ENCODE results near the gene TM6SF1. TPM values are rescaled to one million over a fixed set of nuclear protein-coding genes. Genes with fewer than 3 reads are reported as not detected.

The TM6SF1 gene
- total RNA-seq, 4 donors from 2014 or later: 7.5 to 11.2 (median 9.6) TPM

GRCh38 chr15:83153288-83153687 lies 45.8 kb downstream of the TM6SF1 start:
- TF ChIP-seq, protein P1, sequence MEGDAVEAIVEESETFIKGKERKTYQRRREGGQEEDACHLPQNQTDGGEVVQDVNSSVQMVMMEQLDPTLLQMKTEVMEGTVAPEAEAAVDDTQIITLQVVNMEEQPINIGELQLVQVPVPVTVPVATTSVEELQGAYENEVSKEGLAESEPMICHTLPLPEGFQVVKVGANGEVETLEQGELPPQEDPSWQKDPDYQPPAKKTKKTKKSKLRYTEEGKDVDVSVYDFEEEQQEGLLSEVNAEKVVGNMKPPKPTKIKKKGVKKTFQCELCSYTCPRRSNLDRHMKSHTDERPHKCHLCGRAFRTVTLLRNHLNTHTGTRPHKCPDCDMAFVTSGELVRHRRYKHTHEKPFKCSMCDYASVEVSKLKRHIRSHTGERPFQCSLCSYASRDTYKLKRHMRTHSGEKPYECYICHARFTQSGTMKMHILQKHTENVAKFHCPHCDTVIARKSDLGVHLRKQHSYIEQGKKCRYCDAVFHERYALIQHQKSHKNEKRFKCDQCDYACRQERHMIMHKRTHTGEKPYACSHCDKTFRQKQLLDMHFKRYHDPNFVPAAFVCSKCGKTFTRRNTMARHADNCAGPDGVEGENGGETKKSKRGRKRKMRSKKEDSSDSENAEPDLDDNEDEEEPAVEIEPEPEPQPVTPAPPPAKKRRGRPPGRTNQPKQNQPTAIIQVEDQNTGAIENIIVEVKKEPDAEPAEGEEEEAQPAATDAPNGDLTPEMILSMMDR (IDR thresholded peaks at IDR 0.05): no peak
- TF ChIP-seq EP300 (IDR thresholded peaks at IDR 0.05) (no peak), POLR2A (IDR thresholded peaks at IDR 0.05) (no peak)
- Histone ChIP-seq H3K9me3 (no peaks in the 10 kb centered on the region), H3K27ac (no peak overlapping the region), H3K27me3 (no peaks in the 10 kb centered on the region), H3K4me3 (no peak overlapping the region), H3K4me1 (no peaks in the 10 kb centered on the region), H3K36me3 (peaks cover 0 to 64% (median 0%) of the 10 kb centered on the region in 3 donors)
- WGBS, 2 donors: 96 to 97% methylated on average over 1 of the region's 1 CpG
- DNase-seq (ENCODE audit: low spot score in 2 of 2): no peak

DNA sequence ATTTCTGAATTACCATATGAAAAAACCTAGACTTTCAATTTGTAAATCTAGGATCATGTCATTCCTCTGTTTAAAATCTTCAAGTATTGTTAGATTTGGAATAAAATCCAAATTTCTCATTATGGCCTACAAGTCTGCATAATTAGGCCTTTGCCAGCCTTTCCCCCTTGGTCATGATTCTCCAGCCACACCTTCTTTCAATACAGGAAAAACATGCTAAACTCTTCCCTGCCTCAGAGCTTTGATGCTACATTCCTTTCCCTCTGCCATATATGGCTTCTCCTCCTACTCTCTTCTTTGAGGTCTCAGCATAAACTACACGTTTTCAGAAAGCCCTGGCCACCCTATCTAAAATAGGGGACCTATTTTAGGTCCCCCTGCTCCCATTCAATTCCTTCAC lies 48.5 kb downstream of the TM6SF1 start:
- DNase-seq (ENCODE audit: low spot score in 2 of 2): no peak
- H3K4me1 ChIP-seq: no peaks in the 10 kb centered on the region
- H3K4me3 ChIP-seq: no peak overlapping the region
- no peaks in the 10 kb centered on the region for H3K27me3 ChIP-seq
- no peak for TF ChIP-seq POLR2A (IDR thresholded peaks at IDR 0.05)
- peaks cover 0 to 38% (median 0%) of the 10 kb centered on the region in 3 donors for H3K36me3 ChIP-seq
- H3K9me3 ChIP-seq: no peaks in the 10 kb centered on the region
- no peak overlapping the region for H3K27ac ChIP-seq
- 44 to 55% methylated on average over 1 of the region's 1 CpG for WGBS, 2 donors

- no peak overlapping the region for H3K27ac ChIP-seq
- H3K9me3 ChIP-seq: no peaks in the 10 kb centered on the region
- TF ChIP-seq EP300 (IDR thresholded peaks at IDR 0.05): no peak
- TF ChIP-seq, protein P1 (IDR thresholded peaks at IDR 0.05): no peak
- no peak for TF ChIP-seq POLR2A (IDR thresholded peaks at IDR 0.05)
- H3K4me3 ChIP-seq: no peak overlapping the region
- WGBS, 2 donors: 89% methylated on average over 1 of the region's 1 CpG
- no peaks in the 10 kb centered on the region for H3K27me3 ChIP-seq
- no peak for DNase-seq (ENCODE audit: low spot score in 2 of 2)
- H3K4me1 ChIP-seq: no peaks in the 10 kb centered on the region
- peaks cover 0 to 41% (median 0%) of the 10 kb centered on the region in 3 donors for H3K36me3 ChIP-seq
Observed at GRCh38 chr15:83158393-83158792, 50.9 kb downstream of the TM6SF1 start.

- DNase-seq (ENCODE audit: low spot score in 2 of 2): no peak
- 96 to 99% methylated on average over 3 of the region's 3 CpGs for WGBS, 2 donors
- peaks cover 0 to 42% (median 0%) of the 10 kb centered on the region in 3 donors for H3K36me3 ChIP-seq
Observed at GRCh38 chr15:83160741-83161140, 53.3 kb downstream of the TM6SF1 start.

DNA sequence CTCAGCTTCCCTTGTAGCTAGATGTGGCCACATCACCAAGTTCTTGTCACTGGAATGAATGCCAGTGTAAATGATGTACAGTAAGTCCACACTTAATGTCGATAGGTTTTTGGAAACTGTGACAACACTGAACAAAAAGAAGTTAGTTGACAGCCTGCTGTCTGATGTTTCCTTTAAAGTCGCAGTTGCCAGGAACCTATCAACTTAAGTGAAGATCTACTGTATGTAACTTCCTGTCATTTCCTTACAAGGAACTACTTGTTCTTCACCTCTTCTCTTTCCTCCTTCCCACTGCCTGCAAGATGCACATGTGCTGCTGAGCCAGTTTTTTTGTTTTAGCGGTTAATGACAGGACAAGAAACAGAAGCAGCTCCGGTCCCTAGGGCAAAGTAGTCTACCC lies 55.6 kb downstream of the TM6SF1 start:
- Histone ChIP-seq H3K9me3 (peaks cover 0 to 32% (median 10%) of the 10 kb centered on the region in 4 donors), H3K4me3 (no peak overlapping the region), H3K27me3 (no peaks in the 10 kb centered on the region), H3K4me1 (no peaks in the 10 kb centered on the region), H3K36me3 (peaks cover 0 to 25% (median 0%) of the 10 kb centered on the region in 3 donors), H3K27ac (no peak overlapping the region)
- no peak for DNase-seq (ENCODE audit: low spot score in 2 of 2)
- TF ChIP-seq POLR2A (IDR thresholded peaks at IDR 0.05) (no peak), EP300 (IDR thresholded peaks at IDR 0.05) (no peak)
- TF ChIP-seq, protein P1 (IDR thresholded peaks at IDR 0.05): no peak
- 81 to 85% methylated on average over 4 of the region's 4 CpGs for WGBS, 2 donors

More at GRCh38 chr15:83160741-83161140, 53.3 kb downstream of the TM6SF1 start:
- no peak for TF ChIP-seq POLR2A (IDR thresholded peaks at IDR 0.05)
- TF ChIP-seq EP300 (IDR thresholded peaks at IDR 0.05): no peak
- TF ChIP-seq, protein P1 (IDR thresholded peaks at IDR 0.05): no peak
- Histone ChIP-seq H3K4me3 (no peak overlapping the region), H3K27ac (no peak overlapping the region), H3K27me3 (no peaks in the 10 kb centered on the region), H3K4me1 (no peaks in the 10 kb centered on the region), H3K9me3 (peaks cover 0 to 9% (median 4%) of the 10 kb centered on the region in 4 donors)

Data from tibial nerve (tissue), 4 donors.